Mesenchymal stem cell (in vitro differentiated cells and primary cell): ENCODE measurements around the gene WFDC11.
"Not testable (repeated sequence)": the region's sequence is repeated elsewhere in the genome, so short reads cannot be mapped to it uniquely, and the experiment has no call there.

Experiments
- DNase-seq: peaks from one replicate; pipeline ENCODE4 v3.0.0-alpha.2; 2013
- H2AFZ ChIP-seq: one replicate; pipeline ENCODE4 v1.6.1; 2013; ENCODE audit warnings: low read depth, mild to moderate bottlenecking, control low read depth, inconsistent platforms, low read length, moderate library complexity
- H2AK5ac ChIP-seq: 2 replicates; pipeline ENCODE4 v1.6.1; 2013; ENCODE audit warnings: low read length, moderate library complexity, mild to moderate bottlenecking, inconsistent platforms; ENCODE audit not compliant: severe bottlenecking
- H2BK120ac ChIP-seq: one replicate; pipeline ENCODE4 v1.6.1; 2013; ENCODE audit warnings: low read depth, mild to moderate bottlenecking, inconsistent platforms, low read length, moderate library complexity
- H2BK12ac ChIP-seq, 2 experiments: one replicate each; pipeline ENCODE4 v1.6.1; 2013; ENCODE audit warnings: inconsistent platforms in 2 of 2, low read length in 2 of 2, mild to moderate bottlenecking in 2 of 2, moderate library complexity in 2 of 2, control low read depth in 1 of 2
- H2BK15ac ChIP-seq: one replicate; pipeline ENCODE4 v1.6.1; 2013; ENCODE audit warnings: mild to moderate bottlenecking, low read depth, inconsistent platforms; ENCODE audit not compliant: poor library complexity, severe bottlenecking
- H2BK5ac ChIP-seq: 2 replicates; pipeline ENCODE4 v1.6.1; 2013; ENCODE audit warnings: low read depth, mild to moderate bottlenecking, low read length, control low read depth, inconsistent platforms; ENCODE audit not compliant: poor library complexity, severe bottlenecking
- H3K14ac ChIP-seq, 2 experiments: one replicate each; pipeline ENCODE4 v1.6.1; 2013; ENCODE audit warnings: inconsistent platforms in 2 of 2, low read length in 2 of 2, control low read depth in 1 of 2, mild to moderate bottlenecking in 1 of 2, moderate library complexity in 1 of 2
- H3K18ac ChIP-seq, 2 experiments: one replicate each; pipeline ENCODE4 v1.6.1; 2013; ENCODE audit warnings: inconsistent platforms in 2 of 2, low read length in 2 of 2, control low read depth in 1 of 2, low read depth in 1 of 2, mild to moderate bottlenecking in 1 of 2
- H3K23ac ChIP-seq, 2 experiments: one replicate each; pipeline ENCODE4 v1.6.1; 2013; ENCODE audit warnings: inconsistent platforms in 2 of 2, low read length in 2 of 2, mild to moderate bottlenecking in 2 of 2, moderate library complexity in 2 of 2, control low read depth in 1 of 2
- H3K27ac ChIP-seq: 2 replicates; pipeline ENCODE4 v1.5.1; 2013; ENCODE audit warnings: mild to moderate bottlenecking, moderate library complexity, low read length, control low read depth, inconsistent platforms; ENCODE audit not compliant: poor library complexity, severe bottlenecking
- H3K27me3 ChIP-seq, 2 experiments: 2 replicates each; pipeline versions ENCODE4 v1.6.1 to v1.7.0; 2013; ENCODE audit warnings: low read length in 2 of 2, mild to moderate bottlenecking in 2 of 2, moderate library complexity in 2 of 2, control low read depth in 1 of 2, inconsistent platforms in 1 of 2; ENCODE audit not compliant: control insufficient read depth in 1 of 2, insufficient read depth in 1 of 2
- H3K36me3 ChIP-seq, 2 experiments: 2 replicates each; pipeline versions ENCODE4 v1.6.1 to v1.7.0; 2013; ENCODE audit warnings: low read length in 2 of 2, control low read depth in 1 of 2, inconsistent platforms in 1 of 2, low read depth in 1 of 2, mild to moderate bottlenecking in 1 of 2; ENCODE audit not compliant: insufficient read depth in 2 of 2, control insufficient read depth in 1 of 2
- H3K4ac ChIP-seq, 2 experiments: one replicate each; pipeline ENCODE4 v1.6.1; 2013; ENCODE audit warnings: inconsistent platforms in 2 of 2, low read length in 2 of 2, mild to moderate bottlenecking in 2 of 2, moderate library complexity in 2 of 2, control low read depth in 1 of 2, low read depth in 1 of 2
- H3K4me1 ChIP-seq: 2 replicates; pipeline ENCODE4 v1.6.1; 2013; ENCODE audit warnings: low read depth, low read length, control low read depth; ENCODE audit not compliant: control insufficient read depth, insufficient read depth
- H3K4me2 ChIP-seq: 2 replicates; pipeline ENCODE4 v1.6.1; 2013; ENCODE audit warnings: low read length, mild to moderate bottlenecking, inconsistent platforms; ENCODE audit not compliant: poor library complexity, severe bottlenecking
- H3K4me3 ChIP-seq, 2 experiments: 2 replicates each; pipeline versions ENCODE4 v1.5.1 to v1.7.0; 2013; ENCODE audit warnings: low read length in 2 of 2, mild to moderate bottlenecking in 2 of 2, control low read depth in 1 of 2, low read depth in 1 of 2; ENCODE audit not compliant: insufficient read depth in 1 of 2
- H3K79me1 ChIP-seq: replicated peaks from 2 replicates; pipeline ENCODE4 v1.6.1; 2013; ENCODE audit warnings: mild to moderate bottlenecking, control low read depth, low read length, inconsistent platforms; ENCODE audit not compliant: poor library complexity, severe bottlenecking
- H3K9ac ChIP-seq: 2 replicates; pipeline ENCODE4 v1.7.0; 2013; ENCODE audit warnings: mild to moderate bottlenecking, low read length, moderate library complexity
- H3K9me3 ChIP-seq: 2 replicates; pipeline ENCODE4 v1.7.0; 2013; ENCODE audit warnings: mild to moderate bottlenecking, low read length; ENCODE audit not compliant: control insufficient read depth
- H4K8ac ChIP-seq: one replicate; pipeline ENCODE4 v1.6.1; 2013; ENCODE audit warnings: inconsistent platforms, mild to moderate bottlenecking, low read length, moderate library complexity
- H4K91ac ChIP-seq: one replicate; pipeline ENCODE4 v1.6.1; 2013; ENCODE audit warnings: mild to moderate bottlenecking, low read length, inconsistent platforms
- WGBS: methylation state at CpG from one replicate; pipeline ENCODE4 v1.1.7; 2013; ENCODE audit warnings: mixed read lengths; 5-methylcytosine and 5-hydroxymethylcytosine counted together

The WFDC11 gene

DNA sequence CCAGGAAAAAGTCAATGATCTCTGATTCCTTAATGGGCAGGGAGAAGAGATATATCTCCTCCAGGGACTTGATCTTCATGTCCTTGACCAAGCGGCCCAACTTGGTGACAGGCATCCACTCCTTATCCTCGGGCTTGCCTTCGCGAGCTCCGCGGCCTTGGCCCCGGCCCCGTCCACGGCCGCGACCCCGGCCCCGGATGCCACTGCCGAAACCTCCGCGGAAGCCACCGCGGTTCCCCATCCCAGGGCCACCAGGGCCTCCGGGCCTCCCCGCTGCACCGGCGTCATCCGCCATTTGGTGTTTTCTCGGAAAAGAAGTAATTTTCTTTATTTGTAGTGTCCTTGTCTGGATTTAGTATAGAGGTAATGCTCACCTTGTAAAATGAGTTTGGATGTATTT lies 29.0 kb downstream of the WFDC11 start:
- 96% methylated on average over 22 of the region's 24 CpGs for WGBS

DNA sequence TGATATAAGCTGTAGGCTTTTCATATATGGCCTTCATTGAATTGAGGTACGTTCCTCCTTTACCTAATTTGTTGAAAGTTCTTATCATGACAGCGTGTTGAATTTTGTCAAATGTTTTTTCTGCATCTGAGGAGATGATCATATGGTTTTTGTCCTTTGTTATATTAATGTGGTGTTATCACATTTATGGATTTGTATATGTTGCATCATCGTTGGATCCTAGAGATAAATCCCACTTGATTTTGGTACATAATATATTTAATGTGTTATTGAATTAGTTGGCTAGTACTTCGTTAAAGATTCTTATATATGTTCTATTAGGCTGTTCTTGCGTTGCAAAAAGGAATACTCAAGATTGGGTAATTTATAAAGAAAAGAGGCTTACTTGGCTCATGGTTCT lies 30.4 kb downstream of the WFDC11 start:
- H3K79me1 ChIP-seq: no peaks in the 10 kb centered on the region
- no peak overlapping the region for H2BK12ac ChIP-seq
- no peak overlapping the region for H4K8ac ChIP-seq
- H3K23ac ChIP-seq: no peak overlapping the region
- no peak overlapping the region for H3K9ac ChIP-seq
- no peak overlapping the region for H2BK120ac ChIP-seq
- H3K4me2 ChIP-seq: no peak overlapping the region
- H3K27me3 ChIP-seq: no peaks in the 10 kb centered on the region
- no peak overlapping the region for H2BK5ac ChIP-seq
- H3K36me3 ChIP-seq: no peaks in the 10 kb centered on the region
- no peak overlapping the region for H3K4me3 ChIP-seq
- H3K4ac ChIP-seq: no peak overlapping the region
- no peak overlapping the region for H3K27ac ChIP-seq
- H2BK15ac ChIP-seq: no peak overlapping the region
- WGBS: 79% methylated on average over 5 of the region's 5 CpGs
- H3K14ac ChIP-seq: no peak overlapping the region
- no peak overlapping the region for H2AK5ac ChIP-seq
- H2AFZ ChIP-seq: no peak overlapping the region
- no peaks in the 10 kb centered on the region for H3K9me3 ChIP-seq
- no peaks in the 10 kb centered on the region for H3K4me1 ChIP-seq
- DNase-seq: no peak
- H3K18ac ChIP-seq: no peak overlapping the region
- no peak overlapping the region for H4K91ac ChIP-seq

More for the DNA sequence above, 29.0 kb downstream of the WFDC11 start:
- H4K8ac ChIP-seq, H4K91ac ChIP-seq, H2BK12ac ChIP-seq, H3K14ac ChIP-seq, H3K27ac ChIP-seq, H3K36me3 ChIP-seq, H3K4ac ChIP-seq, H3K9me3 ChIP-seq, H2BK120ac ChIP-seq, H3K18ac ChIP-seq, H2BK5ac ChIP-seq, H3K9ac ChIP-seq, H2BK15ac ChIP-seq, H3K79me1 ChIP-seq, H3K27me3 ChIP-seq, H2AK5ac ChIP-seq, H3K4me2 ChIP-seq, H3K4me1 ChIP-seq, H3K4me3 ChIP-seq, DNase-seq, H3K23ac ChIP-seq, H2AFZ ChIP-seq: not testable (repeated sequence)

DNA sequence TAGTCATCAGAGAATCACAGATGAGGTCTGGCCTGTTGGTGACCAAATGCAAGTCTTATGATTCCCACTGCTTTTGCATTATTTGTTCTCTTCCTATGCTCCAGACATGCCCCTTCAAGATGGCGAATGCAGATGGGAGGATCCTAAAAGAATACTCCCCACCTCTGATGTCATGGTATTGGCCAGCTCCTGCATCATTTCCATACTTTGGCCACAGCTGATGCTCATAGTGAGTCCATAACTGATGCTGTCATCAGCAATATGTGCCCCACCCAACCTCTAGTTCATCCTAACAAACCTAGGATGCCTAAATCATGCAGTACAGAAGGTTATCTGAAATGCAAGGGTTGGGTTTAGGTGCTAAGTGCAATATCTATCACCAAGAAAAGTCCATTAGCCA lies 33.5 kb downstream of the WFDC11 start:
- Histone ChIP-seq H3K27ac (no peak overlapping the region), H3K9me3 (no peaks in the 10 kb centered on the region), H3K4ac (no peak overlapping the region), H3K23ac (no peak overlapping the region), H3K27me3 (no peaks in the 10 kb centered on the region), H3K9ac (no peak overlapping the region), H3K14ac (no peak overlapping the region), H3K4me1 (no peaks in the 10 kb centered on the region), H2BK5ac (no peak overlapping the region), H3K79me1 (no peaks in the 10 kb centered on the region), H3K4me3 (no peak overlapping the region), H2AFZ (no peak overlapping the region), H3K36me3 (no peaks in the 10 kb centered on the region), H2BK120ac (no peak overlapping the region), H4K91ac (no peak overlapping the region), H2AK5ac (no peak overlapping the region), H4K8ac (no peak overlapping the region), H3K18ac (no peak overlapping the region), H3K4me2 (no peak overlapping the region), H2BK12ac (no peak overlapping the region), H2BK15ac (no peak overlapping the region)
- 52% methylated on average over 1 of the region's 1 CpG for WGBS
- no peak for DNase-seq

DNA sequence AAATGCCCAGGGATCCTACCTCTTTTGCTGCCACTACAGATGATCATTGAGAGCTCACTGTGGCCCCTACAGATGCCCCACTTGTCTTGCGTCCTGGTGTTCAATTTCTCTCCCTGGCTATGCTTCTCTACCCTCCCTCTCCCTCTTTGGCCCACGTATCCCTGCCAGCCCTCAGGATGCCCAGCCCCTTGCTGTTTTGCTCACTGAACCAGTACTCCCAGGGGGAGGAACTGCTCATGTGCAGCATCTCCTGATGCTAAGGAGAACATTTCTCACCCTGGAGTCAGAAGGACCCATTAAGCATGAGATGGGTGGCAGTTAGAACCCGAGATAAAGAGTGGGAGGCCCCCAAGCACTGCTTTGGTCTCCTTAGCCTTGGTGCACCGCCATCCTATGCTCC lies 38.9 kb downstream of the WFDC11 start, which contains the start of gene WFDC9:
Gene WFDC9, minus strand, starts transcription at position 101 of the 400 bp plus-strand sequence. CDS start 21,103 bp downstream, outside the sequence.
- 77% methylated on average over 3 of the region's 4 CpGs for WGBS
- no peak within 1 kb of the TSS for H4K8ac ChIP-seq
- H2BK5ac ChIP-seq: no peak within 1 kb of the TSS
- H3K4ac ChIP-seq: no peak within 1 kb of the TSS
- H3K27me3 ChIP-seq: no peaks in the 10 kb centered on the region
- no peak within 1 kb of the TSS for H3K9ac ChIP-seq
- H3K27ac ChIP-seq: no peak within 1 kb of the TSS
- no peak within 1 kb of the TSS for H3K14ac ChIP-seq
- H2AK5ac ChIP-seq: no peak within 1 kb of the TSS
- no peaks in the 10 kb centered on the region for H3K9me3 ChIP-seq
- no peak within 1 kb of the TSS for H4K91ac ChIP-seq
- H3K36me3 ChIP-seq: no peaks in the 10 kb centered on the region
- no peak for DNase-seq
- no peak within 1 kb of the TSS for H3K4me3 ChIP-seq
- H2AFZ ChIP-seq: no peak within 1 kb of the TSS
- no peak within 1 kb of the TSS for H2BK120ac ChIP-seq
- H3K79me1 ChIP-seq: no peaks in the 10 kb centered on the region
- no peak within 1 kb of the TSS for H3K18ac ChIP-seq
- H3K4me2 ChIP-seq: no peak within 1 kb of the TSS
- H2BK12ac ChIP-seq: no peak within 1 kb of the TSS
- H3K23ac ChIP-seq: no peak within 1 kb of the TSS
- no peak within 1 kb of the TSS for H2BK15ac ChIP-seq
- H3K4me1 ChIP-seq: no peaks in the 10 kb centered on the region
